B cell (primary cell): ENCODE data around the gene DENND1A. TPM values are rescaled to one million over a fixed set of nuclear protein-coding genes. Genes with fewer than 3 reads are reported as not detected.

ENCODE experiments used
- ATAC-seq: fragments of 200-7000 bp; cut with Tn5 transposase; one replicate; pipeline ENCODE4 v1.10.0; 2021; ENCODE audit warnings: low read depth, mild to moderate bottlenecking, moderate number of reproducible peaks, moderate library complexity
- CTCF ChIA-PET: fragments of 350-600 bp; sonication (Branson Sonifier 250); formaldehyde crosslinking; loops from one replicate; lab custom pipeline; 2021; ENCODE audit warnings: antibody characterized with exemption, inconsistent platforms; lab: Charles Lee
- POLR2A ChIA-PET: fragments of 350-600 bp; sonication (Branson Sonifier 250); formaldehyde crosslinking; loops from one replicate; lab custom pipeline; 2021; ENCODE audit warnings: antibody characterized with exemption; lab: Charles Lee
- DNase-seq: peaks from one replicate; pipeline ENCODE4 v3.0.0; 2013
- H2AFZ ChIP-seq: 2 replicates; pipeline ENCODE4 v1.6.1; 2012; ENCODE audit warnings: mild to moderate bottlenecking, low read depth, low read length; ENCODE audit not compliant: insufficient read depth, poor library complexity, severe bottlenecking
- H3K27ac ChIP-seq, 2 donors: 1 replicate in 1 of 2; 2 replicates in 1 of 2; pipeline ENCODE4 v1.5.1; 2012 to 2013; ENCODE audit warnings: low read length in 2 of 2, mild to moderate bottlenecking in 2 of 2, moderate library complexity in 1 of 2
- H3K27me3 ChIP-seq, 4 experiments: fragments of 200-600 bp in 1 of 4; sonication (generic) in 1 of 4; replicated peaks in 1 of 4; 1 replicate in 2 of 4; 2 replicates in 2 of 4; pipeline versions ENCODE4 v1.6.1 to v1.7.0; 2013 to 2016; ENCODE audit warnings: low read length in 3 of 4, mild to moderate bottlenecking in 2 of 4, mixed read lengths in 1 of 4, moderate library complexity in 1 of 4; ENCODE audit not compliant: insufficient read depth in 4 of 4, control insufficient read depth in 3 of 4; ENCODE audit errors: control extremely low read depth in 1 of 4
- H3K36me3 ChIP-seq, 2 experiments: replicated peaks in 1 of 2; 1 replicate in 1 of 2; 2 replicates in 1 of 2; pipeline versions ENCODE4 v1.6.1 to v1.7.1; 2013; ENCODE audit warnings: low read length in 1 of 2; ENCODE audit not compliant: insufficient read depth in 2 of 2, control insufficient read depth in 1 of 2; ENCODE audit errors: control extremely low read depth in 1 of 2, extremely low read depth in 1 of 2
- H3K4me1 ChIP-seq, 2 donors: fragments of 200-600 bp in 1 of 2; sonication (generic) in 1 of 2; 1 replicate in 1 of 2; 2 replicates in 1 of 2; pipeline versions ENCODE4 v1.5.1 to v1.6.1; 2013 to 2017; ENCODE audit warnings: low read length in 2 of 2; ENCODE audit not compliant: control insufficient read depth in 2 of 2, insufficient read depth in 2 of 2
- H3K4me2 ChIP-seq: replicated peaks from 2 replicates; pipeline ENCODE3; 2012; ENCODE audit warnings: mild to moderate bottlenecking, low read depth, low read length; ENCODE audit not compliant: poor library complexity, severe bottlenecking
- H3K4me3 ChIP-seq, 5 experiments: fragments of 200-600 bp in 1 of 5; sonication (generic) in 1 of 5; 1 replicate in 3 of 5; 2 replicates in 2 of 5; pipeline versions ENCODE4 v1.5.1 to v1.7.0; 2011 to 2016; ENCODE audit warnings: low read length in 4 of 5, mild to moderate bottlenecking in 4 of 5, low read depth in 2 of 5, control low read depth in 1 of 5, moderate library complexity in 1 of 5; ENCODE audit not compliant: insufficient read depth in 1 of 5; ENCODE audit errors: control extremely low read depth in 1 of 5, extremely low read depth in 1 of 5
- H3K79me2 ChIP-seq: fragments of 200-600 bp; sonication (generic); one replicate; pipeline ENCODE4 v1.6.0; 2016; ENCODE audit warnings: low read length; ENCODE audit not compliant: control insufficient read depth, insufficient read depth
- H3K9ac ChIP-seq: fragments of 200-600 bp; sonication (generic); 2 replicates; pipeline ENCODE4 v1.6.1; 2017; ENCODE audit warnings: mild to moderate bottlenecking, low read length, moderate library complexity
- H3K9me3 ChIP-seq, 3 donors: one replicate each; pipeline versions ENCODE4 v1.6.1 to v1.7.1; 2013; ENCODE audit warnings: low read length in 2 of 3; ENCODE audit not compliant: control insufficient read depth in 2 of 3, insufficient read depth in 1 of 3; ENCODE audit errors: control extremely low read depth in 1 of 3
- H4K20me1 ChIP-seq: 2 replicates; pipeline ENCODE4 v1.6.0; 2012; ENCODE audit warnings: mild to moderate bottlenecking, low read length; ENCODE audit not compliant: insufficient read depth, control insufficient read depth, poor library complexity, severe bottlenecking
- H3K27ac Mint-ChIP-seq: one replicate; pipeline ENCODE4 v1.8.0; 2021; ENCODE audit warnings: mixed read lengths
- H3K27me3 Mint-ChIP-seq: one replicate; pipeline ENCODE4 v1.8.0; 2021; ENCODE audit warnings: mixed read lengths
- H3K4me1 Mint-ChIP-seq: one replicate; pipeline ENCODE4 v1.8.0; 2021; ENCODE audit warnings: mixed read lengths
- H3K4me3 Mint-ChIP-seq: one replicate; pipeline ENCODE4 v1.8.0; 2021; ENCODE audit warnings: mixed read lengths
- H3K9me3 Mint-ChIP-seq: one replicate; pipeline ENCODE4 v1.8.0; 2022; ENCODE audit warnings: mixed read lengths; ENCODE audit not compliant: insufficient read depth
- EZH2 ChIP-seq: IDR thresholded peaks from 2 replicates; pipeline ENCODE4 v1.6.1; 2012; ENCODE audit warnings: borderline replicate concordance, low read depth, mild to moderate bottlenecking, moderate library complexity, low read length; ENCODE audit not compliant: insufficient read depth, poor library complexity, severe bottlenecking
- WGBS: methylation state at CpG from one replicate; pipeline ENCODE4 v1.1.5; 2013; ENCODE audit warnings: missing lambda C conversion rate; ENCODE audit not compliant: insufficient coverage; 5-methylcytosine and 5-hydroxymethylcytosine counted together
- intact Hi-C: fragments of 100-400 bp; cut with micrococcal nuclease; formaldehyde crosslinking; loops from one replicate; pipeline ENCODE4 v1.10.0; 2022
- polyA plus RNA-seq: library from polyadenylated mRNA; depleted of rRNA; stranded (reverse); fragments of >200 nt; gene quantifications from 2 replicates; pipeline ENCODE4 v1.2.3, GENCODE V29; 2012
- total RNA-seq, 2 donors: library from RNA; stranded (reverse); fragments of 120-200 nt in 1 of 2; gene quantifications; 1 replicate in 1 of 2; 2 replicates in 1 of 2; pipeline versions ENCODE4 v1.2.3 to v1.2.4, GENCODE V29; 2013 to 2022
- TF ChIP-seq, protein P1 (sequence below): fragments of 200-600 bp; IDR thresholded peaks from one replicate; pipeline ENCODE4 v1.8.0; 2022; ENCODE audit warnings: antibody characterized with exemption, mild to moderate bottlenecking

Gene DENND1A
- total and polyA plus RNA-seq, 2 donors (not counting 1 experiment from before 2014, with no cell fraction given) = 10.8 to 26.0 TPM

DNA sequence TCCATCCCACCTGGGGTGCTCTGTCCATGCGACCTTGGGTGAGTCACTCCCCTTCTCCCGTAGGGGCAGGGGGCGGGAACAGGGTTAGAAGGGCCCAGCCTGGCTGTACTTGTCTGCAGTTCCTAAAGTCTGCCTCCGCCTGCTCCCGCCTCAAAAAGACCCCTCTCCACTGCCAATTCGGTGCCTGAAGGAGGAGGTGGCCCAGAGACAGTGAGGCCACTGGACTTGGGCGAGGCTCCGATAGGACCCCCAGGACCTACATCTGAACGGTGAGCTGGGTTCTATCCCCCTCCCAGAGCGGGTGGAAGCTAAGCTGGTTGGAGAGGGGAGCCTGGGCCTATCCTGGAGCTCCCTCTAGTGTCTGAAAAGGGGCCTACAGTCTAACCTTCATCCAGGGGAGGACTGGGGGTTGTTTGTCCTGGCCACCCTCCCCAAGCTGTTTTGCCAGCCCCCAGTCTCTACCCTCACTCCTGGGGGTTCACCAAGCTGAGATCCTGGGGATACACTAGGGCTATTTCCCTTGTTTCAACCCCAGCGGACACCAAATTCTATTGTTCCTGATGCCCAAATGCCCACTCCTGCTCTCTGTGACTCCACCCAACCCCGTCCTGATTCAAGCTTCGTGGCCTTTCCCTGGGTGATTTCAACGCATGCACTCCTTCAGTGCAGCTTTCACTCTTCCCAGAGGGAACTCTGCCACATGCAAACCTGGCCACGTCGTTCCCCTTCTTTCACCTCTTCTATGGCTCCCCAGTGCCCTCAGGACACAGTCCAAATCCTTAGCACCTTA lies 580.0 kb downstream of the DENND1A start:
- H3K4me3 ChIP-seq = peak overlapping the region in 3 of 5 experiments; percentile 19 to 50 (median 23)
- no peaks in the 10 kb centered on the region for H3K9me3 ChIP-seq
- H3K27ac Mint-ChIP-seq = no peak overlapping the region
- TF ChIP-seq, protein P1, sequence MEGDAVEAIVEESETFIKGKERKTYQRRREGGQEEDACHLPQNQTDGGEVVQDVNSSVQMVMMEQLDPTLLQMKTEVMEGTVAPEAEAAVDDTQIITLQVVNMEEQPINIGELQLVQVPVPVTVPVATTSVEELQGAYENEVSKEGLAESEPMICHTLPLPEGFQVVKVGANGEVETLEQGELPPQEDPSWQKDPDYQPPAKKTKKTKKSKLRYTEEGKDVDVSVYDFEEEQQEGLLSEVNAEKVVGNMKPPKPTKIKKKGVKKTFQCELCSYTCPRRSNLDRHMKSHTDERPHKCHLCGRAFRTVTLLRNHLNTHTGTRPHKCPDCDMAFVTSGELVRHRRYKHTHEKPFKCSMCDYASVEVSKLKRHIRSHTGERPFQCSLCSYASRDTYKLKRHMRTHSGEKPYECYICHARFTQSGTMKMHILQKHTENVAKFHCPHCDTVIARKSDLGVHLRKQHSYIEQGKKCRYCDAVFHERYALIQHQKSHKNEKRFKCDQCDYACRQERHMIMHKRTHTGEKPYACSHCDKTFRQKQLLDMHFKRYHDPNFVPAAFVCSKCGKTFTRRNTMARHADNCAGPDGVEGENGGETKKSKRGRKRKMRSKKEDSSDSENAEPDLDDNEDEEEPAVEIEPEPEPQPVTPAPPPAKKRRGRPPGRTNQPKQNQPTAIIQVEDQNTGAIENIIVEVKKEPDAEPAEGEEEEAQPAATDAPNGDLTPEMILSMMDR = peak; percentile 95
- no peak for TF ChIP-seq EZH2
- ChIA-PET CTCF (interaction anchor here (0.5 to 8.3 kb wide), 75 partner anchors 10 to 475 kb away, joined by 3 to 214 read pairs (median 5); partner anchors contain the start of genes RC3H2 and ZBTB6), POLR2A (interaction anchor here (0.5 to 2.7 kb wide), 5 partner anchors 11 to 359 kb away, joined by 3 to 11 read pairs (median 6); no protein-coding TSS in a partner anchor)
- peak overlapping the region; percentile 20 for H3K4me3 Mint-ChIP-seq
- H3K27me3 ChIP-seq = peaks cover 0 to 4% (median 0%) of the 10 kb centered on the region in 4 experiments
- ATAC-seq (peak; percentile 87), DNase-seq (peak; percentile 85)
- intact Hi-C loops = loop anchor here (1.0 to 10.0 kb wide), 5 partner anchors 213 to 445 kb away; partner anchors contain the start of gene RC3H2
- H3K36me3 ChIP-seq = no peaks in the 10 kb centered on the region
- H3K4me2 ChIP-seq = peak overlapping the region; percentile 75
- WGBS = 40% methylated on average over 12 of the region's 16 CpGs
- no peak overlapping the region for H3K27ac ChIP-seq
- peak overlapping the region; percentile 80 for H2AFZ ChIP-seq
- peaks cover 18% of the 10 kb centered on the region for H3K79me2 ChIP-seq
- H3K9me3 Mint-ChIP-seq = no peaks in the 10 kb centered on the region
- peaks cover 19% of the 10 kb centered on the region for H3K4me1 Mint-ChIP-seq
- H3K4me1 ChIP-seq = peaks cover 30 to 52% of the 10 kb centered on the region in 2 donors
- H4K20me1 ChIP-seq = no peaks in the 10 kb centered on the region
- no peak overlapping the region for H3K9ac ChIP-seq
- H3K27me3 Mint-ChIP-seq = peaks cover 4% of the 10 kb centered on the region
